GM19023 (cell line): Measurements from ENCODE around the gene NACA2.
"Not testable (repeated sequence)": the region's sequence is repeated elsewhere in the genome, so short reads cannot be mapped to it uniquely, and the experiment has no call there.

Experiments
- ATAC-seq: cut with Tn5 transposase; IDR thresholded peaks from one replicate; pipeline ENCODE4 v1.9.1; 2021; ENCODE audit warnings: mild to moderate bottlenecking, moderate library complexity; ENCODE audit not compliant: unreplicated experiment

NACA2 gene

DNA sequence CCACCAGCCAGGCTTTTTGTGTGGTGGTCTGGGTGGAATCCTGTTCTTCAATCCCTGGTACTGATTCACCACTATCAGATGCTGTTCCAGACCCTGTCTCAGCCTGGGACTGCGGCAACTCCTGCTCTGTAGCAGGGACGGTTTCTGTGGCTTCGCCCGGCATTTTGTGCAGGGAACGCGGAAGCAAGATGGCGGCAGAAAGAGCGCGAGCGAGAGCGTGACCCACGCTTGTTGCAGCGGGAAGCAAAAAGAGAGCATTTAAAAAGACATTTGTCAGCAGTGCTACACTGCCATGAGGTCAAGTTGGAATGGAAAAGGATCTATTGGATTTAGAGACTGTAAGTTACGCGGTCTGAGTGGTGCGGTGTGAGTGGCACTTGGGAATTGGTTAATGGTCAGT, at the start of gene NACA2:
Gene NACA2, minus strand, starts transcription at position 202 of the 400 bp plus-strand sequence. Its CDS starts 39 bp downstream, at position 163.
- ATAC-seq: no peak

DNA sequence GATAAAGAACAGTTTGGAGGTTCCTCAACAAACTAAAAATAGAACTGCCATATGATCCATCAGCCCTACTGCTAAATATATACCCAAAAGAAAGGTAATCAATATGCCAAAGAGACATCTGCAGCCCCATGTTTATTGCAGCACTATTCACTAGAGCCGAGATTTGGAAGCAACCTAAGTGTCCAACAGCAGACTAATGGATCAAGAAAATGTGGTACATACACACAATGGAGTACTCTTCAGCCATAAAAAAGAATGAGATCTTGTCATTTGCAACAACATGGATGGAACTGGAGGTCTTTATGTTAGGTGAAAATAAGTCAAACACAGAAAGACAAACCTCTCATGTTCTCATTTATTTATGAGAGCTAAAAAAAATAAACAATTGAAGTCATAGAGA, 48.8 kb upstream of the NACA2 start:
- ATAC-seq: no peak

DNA sequence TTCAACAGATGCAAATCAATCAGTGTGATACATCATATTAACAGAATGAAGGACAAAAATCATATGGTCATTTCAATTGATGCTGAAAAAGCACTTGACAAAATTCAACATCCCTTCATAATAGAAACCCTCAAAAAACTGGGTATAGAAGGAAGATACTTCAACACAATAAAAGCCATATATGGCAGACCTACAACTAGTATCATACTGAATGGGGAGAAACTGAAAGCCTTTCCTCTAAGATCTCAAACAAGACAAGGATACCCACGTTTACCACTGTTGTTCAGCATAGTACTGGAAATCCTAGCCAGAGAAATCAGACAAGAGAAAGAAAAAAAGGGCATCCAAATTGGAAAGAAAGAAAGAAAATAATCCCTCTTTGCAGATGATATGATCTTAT, 47.1 kb upstream of the NACA2 start:
- ATAC-seq: no peak

GRCh38 chr17:61635913-61636432, 45.0 kb upstream of the NACA2 start:
- ATAC-seq: no peak

DNA sequence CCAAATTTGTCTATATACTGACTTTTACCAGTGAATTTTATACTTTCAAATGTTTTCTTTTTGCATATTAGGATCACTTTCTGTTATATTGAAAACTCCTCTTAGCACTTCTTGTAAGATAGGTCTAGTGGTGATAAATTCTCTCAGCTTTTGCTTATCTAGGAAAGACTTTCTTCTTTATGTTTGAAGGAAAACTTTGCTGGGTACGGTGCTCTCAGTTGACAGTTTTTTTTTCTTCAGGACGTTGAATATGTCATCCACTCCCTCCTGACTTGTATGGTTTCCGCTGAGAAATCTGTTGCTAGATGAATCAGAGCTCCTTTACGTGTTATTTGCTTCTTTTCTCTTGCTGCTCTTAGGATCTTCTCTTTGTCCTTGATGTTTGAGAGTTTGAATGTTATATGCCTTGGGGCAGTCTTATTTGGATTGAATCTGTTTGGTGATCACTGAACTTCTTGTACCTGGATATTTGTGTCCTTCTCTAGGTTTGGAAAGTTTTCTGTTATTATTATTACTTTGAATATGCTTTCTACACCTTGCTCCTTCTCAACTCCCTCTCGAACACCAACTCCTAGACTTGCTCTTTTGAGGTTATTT, 44.0 kb upstream of the NACA2 start:
- no peak for ATAC-seq

GRCh38 chr17:61634011-61634539, 43.1 kb upstream of the NACA2 start:
- ATAC-seq: no peak

DNA sequence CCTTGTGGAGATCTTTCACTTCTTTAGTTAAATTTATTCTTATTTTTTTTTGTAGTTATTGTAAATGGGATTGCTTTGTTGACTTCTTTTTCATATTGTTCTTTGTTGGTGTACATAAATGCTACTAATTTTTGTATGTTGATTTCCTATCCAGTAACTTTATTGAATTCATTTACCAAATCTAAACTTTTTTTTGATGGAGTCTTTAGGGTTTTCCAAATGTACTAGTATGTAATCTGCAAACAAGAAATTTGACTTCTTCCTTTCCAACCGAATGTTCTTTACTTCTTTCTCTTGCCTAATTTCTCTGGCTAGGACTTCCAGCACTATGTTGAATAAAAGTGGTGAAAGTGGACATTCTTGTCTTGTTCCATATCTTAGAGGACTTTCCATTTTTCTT, 41.8 kb upstream of the NACA2 start:
- ATAC-seq: no peak

DNA sequence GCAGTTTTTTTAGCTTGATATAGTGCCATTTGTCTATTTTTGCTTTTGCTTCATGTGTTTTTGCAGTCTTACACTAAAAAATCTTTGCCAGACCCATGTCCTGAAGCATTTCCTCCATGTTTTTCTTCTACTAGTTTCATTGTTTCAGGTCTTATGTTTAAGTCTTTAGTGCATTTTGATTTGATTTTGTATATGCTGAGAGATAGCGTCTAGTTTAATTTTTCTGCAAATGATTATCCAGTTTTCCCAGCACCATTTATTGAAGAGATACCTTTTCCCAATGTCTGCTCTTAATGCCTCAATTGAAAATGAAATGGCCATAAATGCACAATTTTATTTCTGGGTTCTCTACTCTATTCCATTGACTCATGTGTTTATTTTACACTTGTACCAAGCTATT, 40.8 kb upstream of the NACA2 start:
- ATAC-seq: no peak

- ATAC-seq: not testable (repeated sequence)
These were observed 37.1 kb upstream of the NACA2 start for GRCh38 chr17:61628158-61628557.

- ATAC-seq: no peak
These were observed 36.6 kb upstream of the NACA2 start for GRCh38 chr17:61627658-61628057.

DNA sequence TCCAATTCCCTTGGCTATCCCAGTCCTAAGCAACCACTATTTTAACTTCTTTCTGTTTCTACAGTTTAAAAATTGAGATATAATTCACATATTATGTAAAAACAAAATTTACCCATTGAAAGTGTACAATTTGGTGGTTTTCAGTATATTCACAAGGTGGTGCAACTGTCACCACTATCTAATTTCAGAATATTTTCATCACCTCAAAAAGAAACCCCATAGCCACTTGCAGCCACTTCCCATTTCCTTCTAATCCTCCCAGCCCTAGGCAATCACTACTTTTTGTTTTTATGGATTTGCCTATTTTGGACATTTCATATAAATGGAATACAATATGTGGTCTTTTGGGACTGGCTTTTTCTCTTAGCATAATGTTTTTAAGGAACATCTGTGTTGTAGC, 36.1 kb upstream of the NACA2 start:
- no peak for ATAC-seq

DNA sequence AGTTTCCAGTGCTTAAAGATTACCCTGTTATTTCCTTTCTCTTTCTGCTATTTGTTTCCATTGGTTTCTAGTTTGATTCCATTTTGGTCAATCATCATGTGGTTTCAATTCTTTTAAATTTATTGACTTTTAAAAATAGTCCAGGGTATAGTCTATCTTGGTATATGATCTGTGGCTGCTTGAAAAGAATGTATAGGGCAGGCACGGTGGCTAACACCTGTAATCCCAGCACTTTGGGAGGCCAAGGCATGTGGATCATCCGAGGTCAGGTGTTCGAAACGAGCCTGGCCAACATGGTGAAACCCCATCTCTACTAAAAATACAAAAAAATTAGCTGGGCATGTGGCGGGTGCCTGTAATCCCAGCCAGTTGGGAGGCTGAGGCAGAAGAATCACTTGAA, 34.5 kb upstream of the NACA2 start:
- ATAC-seq: no peak

- no peak for ATAC-seq
These were observed 33.9 kb upstream of the NACA2 start for GRCh38 chr17:61624951-61625350.

DNA sequence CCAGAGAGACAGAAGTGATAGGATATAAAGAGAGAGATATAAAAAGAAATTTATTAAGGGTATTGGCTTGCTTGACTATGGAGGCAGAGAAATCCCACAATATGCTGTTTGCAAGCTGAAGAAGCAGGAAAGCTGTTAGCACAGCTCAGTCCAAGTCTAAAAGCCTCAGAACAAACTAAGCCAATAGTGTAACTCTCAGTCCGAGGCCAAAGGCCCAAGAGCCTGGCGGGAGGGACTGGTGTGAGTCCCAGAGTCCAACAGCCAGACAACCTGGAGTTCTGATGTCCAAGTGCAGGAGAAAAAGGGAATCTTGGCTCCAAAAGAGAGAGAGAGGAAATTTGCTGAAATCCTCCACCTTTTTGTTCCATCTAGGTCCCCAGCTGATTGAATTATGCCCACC, 30.3 kb upstream of the NACA2 start:
- ATAC-seq: no peak

- no peak for ATAC-seq
These were observed 28.9 kb upstream of the NACA2 start for GRCh38 chr17:61619953-61620352.

GRCh38 chr17:61619493-61619892, 28.5 kb upstream of the NACA2 start:
- no peak for ATAC-seq

DNA sequence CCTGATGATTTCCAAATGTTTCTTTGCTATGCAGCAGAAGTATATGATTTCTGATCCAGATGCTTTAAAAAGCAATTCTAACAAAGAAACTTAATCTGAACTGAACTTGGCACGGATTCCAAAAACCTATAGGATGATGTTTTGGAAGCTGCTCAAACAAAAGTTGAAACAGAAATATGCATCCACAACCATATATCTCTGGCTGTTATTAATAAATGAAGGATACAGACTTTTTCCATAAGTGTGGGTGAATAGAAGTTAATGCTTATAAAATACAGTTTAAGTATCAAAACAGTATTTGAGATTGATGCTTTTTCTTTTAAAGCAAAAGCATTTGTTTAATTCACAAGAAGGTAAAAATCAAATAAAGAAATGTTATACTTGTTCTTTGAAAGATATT, 27.9 kb upstream of the NACA2 start:
- ATAC-seq: no peak

DNA sequence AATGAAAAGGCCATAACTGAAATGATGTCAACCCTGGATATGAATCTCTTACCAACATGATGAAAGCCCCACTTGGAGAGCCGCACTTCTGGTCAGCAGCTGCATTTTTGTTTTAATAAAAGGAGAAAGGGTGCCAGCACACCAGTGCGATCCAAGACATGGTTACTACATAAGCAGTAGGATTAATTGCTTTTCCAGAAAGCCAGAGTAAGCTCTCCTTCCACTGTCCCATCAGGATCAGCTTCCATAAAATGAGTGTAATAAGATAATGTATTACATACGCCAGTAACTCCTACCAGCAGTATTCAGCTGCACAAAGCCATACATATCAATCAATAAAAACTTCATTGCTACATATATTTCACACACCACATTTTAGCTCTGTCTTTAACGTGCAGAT, 26.3 kb upstream of the NACA2 start:
- no peak for ATAC-seq

DNA sequence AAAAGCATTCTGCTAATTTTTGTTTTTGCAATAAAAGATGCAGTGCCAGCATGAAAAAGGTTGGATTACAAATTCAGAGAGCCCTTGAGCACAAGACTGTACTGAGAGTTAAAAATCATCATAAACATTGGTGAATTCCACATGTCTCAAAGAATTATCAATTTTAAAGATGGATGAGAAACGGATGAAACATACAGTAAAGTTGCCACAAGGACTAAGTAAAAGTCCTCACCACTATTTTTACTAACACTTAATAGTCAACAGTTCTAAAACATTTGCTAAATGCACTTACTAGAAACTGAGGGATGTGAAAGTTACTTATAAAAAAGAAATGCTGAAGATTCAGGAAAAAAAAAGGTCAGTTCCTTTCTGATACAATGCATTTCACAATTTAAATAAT, 25.8 kb upstream of the NACA2 start:
- ATAC-seq: no peak

DNA sequence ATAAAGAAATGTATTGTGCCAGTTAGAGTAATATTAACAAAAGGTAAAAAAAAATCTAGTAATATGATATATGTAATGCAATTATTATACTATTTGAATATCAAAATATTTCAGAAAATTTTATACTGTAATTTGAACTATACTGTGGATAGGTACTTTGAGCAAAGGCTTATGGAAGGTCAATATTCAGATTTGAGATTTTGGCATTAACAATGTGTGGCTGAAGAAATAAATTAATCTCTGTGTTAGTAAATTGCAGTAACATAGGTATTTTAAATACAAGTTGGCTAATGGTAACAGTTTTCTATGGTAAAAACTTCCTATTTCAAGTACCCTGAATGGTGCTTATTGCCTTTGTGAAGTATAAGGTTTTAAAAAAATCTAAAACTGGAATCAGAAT, 23.2 kb upstream of the NACA2 start:
- no peak for ATAC-seq

GRCh38 chr17:61611323-61611722, 20.3 kb upstream of the NACA2 start:
- ATAC-seq: no peak

GRCh38 chr17:61605692-61606091, 14.7 kb upstream of the NACA2 start:
- no peak for ATAC-seq

DNA sequence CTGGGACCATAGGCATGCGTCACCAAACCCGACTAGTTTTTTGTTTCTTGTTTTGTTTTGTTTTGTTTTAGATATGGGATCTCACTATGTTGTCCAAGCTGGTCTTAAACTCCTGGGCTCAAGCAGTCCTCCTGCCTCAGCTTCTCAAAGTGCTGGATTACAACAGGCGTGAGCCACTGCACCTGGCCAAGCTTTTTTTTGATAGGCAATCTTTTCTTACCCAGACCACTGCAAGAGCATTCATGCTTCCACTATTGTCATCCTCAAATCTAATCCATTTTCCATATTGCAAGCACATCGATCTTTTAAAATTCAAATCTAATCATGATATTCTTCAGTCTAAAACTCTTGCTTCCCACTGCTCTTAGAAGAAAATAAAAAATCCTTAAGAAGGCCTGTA, 10.3 kb upstream of the NACA2 start:
- ATAC-seq: no peak
